HG03159 (cell line): Measurements from ENCODE around the gene ASPSCR1.

Experiments
- ATAC-seq: cut with Tn5 transposase; IDR thresholded peaks from one replicate; pipeline ENCODE4 v1.9.1; 2021; ENCODE audit warnings: mild to moderate bottlenecking, moderate library complexity; ENCODE audit not compliant: unreplicated experiment

Gene ASPSCR1

GRCh38 chr17:81960130-81960958 is 17.1 kb upstream of the ASPSCR1 start:
- ATAC-seq: no peak

- no peak for ATAC-seq
Observed at GRCh38 chr17:81961087-81961511, 16.3 kb upstream of the ASPSCR1 start, which contains the start of gene NOTUM. TSS of gene NOTUM (minus strand) at chr17:81961187. CDS start at chr17:81960909, 278 bp downstream.

DNA sequence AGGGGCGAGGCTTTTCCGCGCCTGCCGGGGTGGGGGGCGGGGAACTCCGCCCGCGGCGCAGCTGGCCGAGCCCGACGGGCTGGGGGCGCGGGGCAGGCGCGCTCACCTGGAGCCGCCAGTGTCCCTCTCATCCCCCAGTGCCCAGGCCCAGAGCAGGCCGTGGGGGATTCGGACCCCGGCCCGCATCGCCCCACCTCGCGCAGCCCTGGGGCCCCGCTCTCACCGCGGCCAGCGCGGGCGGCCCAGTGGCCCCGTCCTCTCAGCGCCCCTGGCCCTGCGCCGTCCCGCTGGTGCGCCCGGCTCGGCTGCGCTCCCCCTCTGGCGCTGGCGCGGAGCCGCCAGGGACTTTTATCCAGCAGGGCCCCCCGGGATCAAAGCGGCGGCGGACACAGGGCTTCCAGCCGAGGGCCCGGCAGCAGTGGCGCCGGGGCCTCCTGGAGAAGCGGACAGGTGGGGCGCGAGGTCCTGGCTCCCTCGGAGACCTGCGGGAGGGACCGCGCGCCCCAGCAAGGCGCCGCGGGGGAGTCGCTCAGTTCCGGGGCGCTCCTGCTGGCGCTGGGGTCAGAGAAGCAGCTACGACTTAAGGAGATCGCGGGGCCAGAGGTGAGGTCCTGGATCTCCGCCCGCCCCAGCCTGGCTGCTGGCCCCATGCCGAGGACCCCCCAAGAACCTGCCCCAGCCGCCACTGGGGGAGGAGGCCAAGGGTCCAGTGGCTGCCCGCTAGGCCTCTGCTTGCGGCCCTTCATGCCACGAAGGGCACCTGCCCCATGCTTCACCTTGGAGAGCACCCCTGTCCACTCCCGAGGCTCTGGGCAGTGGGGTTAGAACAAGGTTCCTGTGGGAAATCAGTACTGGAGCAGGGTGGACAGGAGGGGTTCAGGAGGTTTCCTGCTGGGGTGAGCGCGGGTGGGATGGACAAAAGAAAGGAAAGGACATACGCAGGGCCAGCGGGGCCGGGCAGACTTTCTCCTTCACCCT is 15.6 kb upstream of the ASPSCR1 start:
- no peak for ATAC-seq

GRCh38 chr17:81962499-81963441 is 14.7 kb upstream of the ASPSCR1 start:
- no peak for ATAC-seq

- no peak for ATAC-seq
Observed at GRCh38 chr17:81964081-81964849, 13.2 kb upstream of the ASPSCR1 start.

DNA sequence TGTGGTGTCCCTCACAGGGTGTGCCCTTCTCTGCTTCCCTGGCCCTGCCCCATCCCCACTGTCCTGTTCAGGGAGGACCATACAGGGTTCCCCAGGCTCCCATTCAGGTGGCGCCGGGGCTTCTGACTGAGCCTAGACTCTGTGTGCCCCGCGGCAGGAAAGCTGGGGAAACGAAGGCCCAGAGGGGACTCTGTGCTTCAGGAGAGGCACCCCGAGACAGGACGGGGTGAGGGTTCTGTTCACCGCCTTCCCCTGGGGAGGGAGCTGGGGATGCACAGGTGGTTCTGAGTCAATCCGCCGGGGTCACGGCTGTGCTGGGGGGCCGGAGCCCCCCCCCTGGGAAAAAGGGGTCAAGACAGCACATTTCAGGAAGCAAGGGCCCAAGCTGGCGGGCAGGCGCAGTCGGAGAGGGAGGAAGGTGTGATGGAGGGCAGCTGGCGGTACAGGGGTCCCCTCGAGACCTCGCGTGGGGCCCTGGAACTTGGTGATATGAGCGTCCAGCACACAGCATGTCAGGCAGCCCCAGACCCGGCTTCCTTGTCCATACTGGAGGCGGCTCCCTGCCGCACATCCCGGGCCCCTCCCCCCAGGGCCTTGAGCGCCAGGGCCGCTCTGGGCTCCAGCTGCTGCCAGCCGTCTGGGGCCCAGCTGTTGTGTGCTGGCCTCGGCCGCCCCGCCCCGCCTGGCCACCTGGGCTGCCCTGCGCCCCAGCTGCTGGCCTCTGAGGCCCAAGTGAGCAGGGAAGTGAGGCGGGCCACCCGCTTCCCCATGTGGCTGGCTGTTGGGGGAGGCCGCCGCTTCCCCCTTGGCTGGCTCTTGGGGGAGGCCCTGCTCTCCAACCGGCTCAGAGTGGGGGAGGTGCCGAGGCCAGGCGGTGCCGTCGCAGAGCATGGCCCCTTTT is 10.8 kb upstream of the ASPSCR1 start:
- no peak for ATAC-seq

DNA sequence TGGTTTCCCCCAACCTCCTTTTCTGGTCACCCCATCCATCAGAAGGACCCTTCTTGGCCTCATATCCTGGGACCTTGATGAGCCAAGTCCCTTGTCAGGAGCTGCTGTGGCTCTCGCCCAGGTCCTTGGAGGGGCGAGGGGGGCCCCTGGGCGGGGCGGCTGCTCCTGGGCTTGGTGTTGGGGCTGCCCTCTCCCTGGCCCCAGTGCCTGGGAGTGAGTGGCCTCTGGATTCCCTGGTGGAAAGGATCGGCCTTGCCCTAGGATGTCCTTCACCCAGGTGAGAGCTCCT is 10.2 kb upstream of the ASPSCR1 start:
- no peak for ATAC-seq

- no peak for ATAC-seq
Observed at GRCh38 chr17:81967533-81968395, 9.7 kb upstream of the ASPSCR1 start.

DNA sequence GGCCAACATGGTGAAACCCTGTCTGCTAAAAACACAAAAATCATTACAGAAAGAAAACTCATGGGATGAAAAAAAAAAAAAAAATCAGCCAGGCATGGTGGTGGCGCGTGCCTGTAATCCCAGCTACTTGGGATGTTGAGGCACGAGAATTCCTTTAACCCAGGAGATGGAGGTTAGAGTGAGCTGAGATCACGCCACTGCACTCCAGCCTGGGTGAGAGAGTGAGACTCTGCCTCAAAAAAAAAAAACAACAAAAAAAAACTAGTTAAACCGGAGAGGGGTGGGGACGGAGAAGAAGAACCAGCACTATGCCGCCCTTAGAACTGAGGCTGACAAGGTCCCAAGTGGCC is 9.1 kb upstream of the ASPSCR1 start:
- no peak for ATAC-seq

DNA sequence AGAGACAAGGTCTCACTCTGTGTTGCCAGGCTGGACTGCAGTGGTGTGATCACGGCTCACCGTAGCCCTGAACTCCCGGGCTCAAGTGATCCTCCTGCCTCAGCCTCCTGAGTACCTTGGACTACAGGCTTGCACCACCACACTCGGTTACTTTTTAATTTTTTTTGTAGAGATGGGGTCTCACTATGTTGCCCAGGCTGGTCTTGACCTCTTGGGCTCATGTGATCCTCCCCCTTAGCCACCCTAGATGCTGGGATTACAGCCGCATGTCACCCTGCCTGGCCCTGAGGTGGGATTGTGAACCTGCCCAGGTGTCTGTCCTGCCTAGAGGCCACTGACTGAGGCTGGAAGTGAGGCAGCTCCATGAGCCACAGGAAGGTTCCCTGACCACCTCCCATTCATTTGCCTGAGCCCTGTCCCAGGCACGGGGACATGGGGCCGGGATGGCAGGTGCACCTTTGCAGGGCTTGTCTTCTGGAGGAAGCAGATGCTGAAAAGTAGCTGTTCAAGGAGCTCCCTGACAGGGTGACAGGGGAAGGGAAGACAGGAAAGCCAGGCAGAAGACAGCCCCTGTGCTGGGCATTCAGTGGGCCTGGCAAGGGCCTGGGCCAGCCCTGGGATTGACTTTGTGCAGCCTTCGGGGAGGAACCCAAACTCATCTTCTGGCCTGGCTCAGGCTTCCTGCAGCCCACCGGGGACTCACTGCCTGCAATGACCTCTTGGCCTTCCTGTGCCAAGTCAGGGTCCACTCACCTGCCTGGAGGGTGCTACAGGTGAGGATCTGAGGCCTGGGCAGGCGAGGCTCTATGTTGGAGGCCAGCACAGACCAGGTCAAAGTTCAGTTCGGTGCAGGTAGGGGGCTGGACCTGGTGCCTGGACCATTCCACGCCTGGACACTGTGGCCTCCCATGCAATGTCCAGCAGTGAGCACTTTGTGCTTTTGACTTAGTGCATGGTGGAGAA is 8.3 kb upstream of the ASPSCR1 start:
- ATAC-seq: no peak

DNA sequence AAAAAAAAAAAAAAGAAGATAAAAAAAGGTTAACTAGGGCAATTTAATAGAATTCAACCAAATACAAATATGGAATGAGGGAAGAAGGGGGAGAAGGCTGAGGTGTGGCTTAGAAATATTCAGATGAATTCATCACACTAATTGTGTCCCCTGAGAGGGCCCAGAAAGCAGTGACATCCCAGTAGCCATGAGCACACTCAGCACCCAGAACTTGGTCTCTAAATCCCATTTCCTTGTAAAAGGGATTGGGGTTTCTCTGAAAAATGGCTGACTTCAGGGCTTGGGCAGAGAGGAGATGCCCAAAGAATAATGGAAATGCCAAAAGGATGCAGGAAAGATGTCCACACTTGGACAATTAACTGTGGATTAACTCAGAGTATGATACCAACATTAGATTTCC is 4.0 kb upstream of the ASPSCR1 start:
- no peak for ATAC-seq

- ATAC-seq: no peak
Observed at GRCh38 chr17:81976332-81977210, 858 bp upstream of the ASPSCR1 start.

GRCh38 chr17:81978524-81979298 is 1.3 kb downstream of the ASPSCR1 start:
- no peak for ATAC-seq

- ATAC-seq: no peak
Observed at GRCh38 chr17:81980122-81980521, 2.7 kb downstream of the ASPSCR1 start.

- ATAC-seq: no peak
Observed at GRCh38 chr17:81980707-81981343, 3.4 kb downstream of the ASPSCR1 start.
